Endometrial microvascular endothelial cells (primary cell): ENCODE measurements around the gene ZNF628. TPM values are rescaled to one million over a fixed set of nuclear protein-coding genes. Genes with fewer than 3 reads are reported as not detected.

Source experiments
- in situ Hi-C: cut with HindIII; loops from 2 replicates; pipeline ENCODE4 v1.10.0; 2017; ENCODE audit warnings: low sequenced_read_pairs, low pct_unique_long_range_greater_than_20kb; ENCODE audit errors: inconsistent ontology term
- total RNA-seq: library from RNA; depleted of rRNA; stranded (reverse); fragments of >200 nt; gene quantifications from one replicate; pipeline ENCODE4 v1.2.3, GENCODE V29; 2015; ENCODE audit errors: inconsistent ontology term

The ZNF628 gene
- total RNA-seq, 1 donor from 2014 or later: 4.6 TPM

GRCh38 chr19:55461974-55462626 is 14.3 kb upstream of the ZNF628 start:
- in situ Hi-C loops: no loop called here

- in situ Hi-C loops: no loop called here
These were observed 13.7 kb upstream of the ZNF628 start for GRCh38 chr19:55462722-55463121.

GRCh38 chr19:55463583-55464031 is 12.8 kb upstream of the ZNF628 start:
- in situ Hi-C loops: no loop called here

- in situ Hi-C loops: no loop called here
These were observed 12.3 kb upstream of the ZNF628 start for GRCh38 chr19:55464039-55464661.

GRCh38 chr19:55464662-55465054 is 11.8 kb upstream of the ZNF628 start, which contains the start of gene C19orf85:
Gene C19orf85, minus strand, starts transcription at chr19:55464751. Its CDS starts 197 bp downstream, at chr19:55464554.
- in situ Hi-C loops: no loop called here

GRCh38 chr19:55465460-55466240 is 10.8 kb upstream of the ZNF628 start:
- in situ Hi-C loops: no loop called here

- in situ Hi-C loops: no loop called here
These were observed 10.2 kb upstream of the ZNF628 start for GRCh38 chr19:55466241-55466614.

GRCh38 chr19:55467236-55468053 is 9.0 kb upstream of the ZNF628 start:
- in situ Hi-C loops: no loop called here

GRCh38 chr19:55468054-55468393 is 8.4 kb upstream of the ZNF628 start:
- in situ Hi-C loops: no loop called here

GRCh38 chr19:55471266-55471665 is 5.2 kb upstream of the ZNF628 start:
- in situ Hi-C loops: no loop called here

- in situ Hi-C loops: no loop called here
These were observed 4.0 kb upstream of the ZNF628 start for GRCh38 chr19:55472463-55472862.

- in situ Hi-C loops: no loop called here
These were observed 3.0 kb upstream of the ZNF628 start for GRCh38 chr19:55473225-55474012.

GRCh38 chr19:55474269-55475265 is 1.9 kb upstream of the ZNF628 start:
- in situ Hi-C loops: no loop called here

GRCh38 chr19:55477905-55478304 is 1.5 kb downstream of the ZNF628 start:
- in situ Hi-C loops: no loop called here

- in situ Hi-C loops: no loop called here
These were observed 1.9 kb downstream of the ZNF628 start for GRCh38 chr19:55478364-55478763.

- in situ Hi-C loops: no loop called here
These were observed 2.6 kb downstream of the ZNF628 start for GRCh38 chr19:55479045-55479444.

GRCh38 chr19:55479451-55480230 is 3.2 kb downstream of the ZNF628 start:
- in situ Hi-C loops: no loop called here
